ENCODE results near the gene FOXK2.

The FOXK2 gene

DNA sequence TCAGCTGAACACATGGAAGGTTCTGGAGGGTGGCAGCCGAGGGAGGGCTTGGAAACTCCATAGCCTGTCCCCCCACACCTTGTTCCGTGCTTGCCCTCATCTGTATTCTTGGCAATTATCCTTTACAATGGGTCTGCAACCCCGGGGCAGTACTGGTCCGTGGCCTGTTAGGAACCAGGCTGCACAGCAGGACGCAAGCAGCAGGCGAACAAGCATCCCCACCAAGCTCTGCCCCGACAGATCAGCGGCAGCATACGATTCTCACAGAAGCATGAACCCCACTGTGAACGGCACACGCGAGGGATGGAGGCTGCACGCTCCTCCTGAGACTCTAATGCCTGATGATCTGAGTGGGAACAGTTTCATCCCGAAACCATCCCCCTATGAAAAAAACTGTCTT is 122.5 kb downstream of the FOXK2 start:
- DNase-seq (ENCODE audit: low read depth): no peak

- no peak for DNase-seq (ENCODE audit: low read depth)
These were observed 124.6 kb downstream of the FOXK2 start for GRCh38 chr17:82644148-82644547.

DNA sequence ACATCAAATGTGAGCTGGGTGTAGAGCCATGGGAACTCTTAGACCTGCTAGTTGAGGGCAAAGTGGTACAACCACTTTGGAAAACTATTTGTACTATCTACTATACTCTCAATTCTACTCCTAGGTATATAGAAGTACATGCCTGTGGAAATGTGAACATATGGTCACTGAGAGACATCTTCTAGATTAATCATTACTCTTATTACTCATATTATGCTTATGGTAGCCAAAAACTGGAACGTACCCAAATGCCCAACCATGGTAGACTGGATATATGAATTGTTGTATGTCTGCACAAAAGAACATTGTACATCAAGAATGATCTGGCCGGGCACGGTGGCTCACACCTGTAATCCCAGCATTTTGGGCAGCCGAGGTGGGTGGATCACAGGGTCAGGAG is 126.0 kb downstream of the FOXK2 start:
- DNase-seq (ENCODE audit: low read depth): no peak

GRCh38 chr17:82647593-82648164 is 128.1 kb downstream of the FOXK2 start:
- peak; percentile 36 for DNase-seq (ENCODE audit: low read depth)

DNA sequence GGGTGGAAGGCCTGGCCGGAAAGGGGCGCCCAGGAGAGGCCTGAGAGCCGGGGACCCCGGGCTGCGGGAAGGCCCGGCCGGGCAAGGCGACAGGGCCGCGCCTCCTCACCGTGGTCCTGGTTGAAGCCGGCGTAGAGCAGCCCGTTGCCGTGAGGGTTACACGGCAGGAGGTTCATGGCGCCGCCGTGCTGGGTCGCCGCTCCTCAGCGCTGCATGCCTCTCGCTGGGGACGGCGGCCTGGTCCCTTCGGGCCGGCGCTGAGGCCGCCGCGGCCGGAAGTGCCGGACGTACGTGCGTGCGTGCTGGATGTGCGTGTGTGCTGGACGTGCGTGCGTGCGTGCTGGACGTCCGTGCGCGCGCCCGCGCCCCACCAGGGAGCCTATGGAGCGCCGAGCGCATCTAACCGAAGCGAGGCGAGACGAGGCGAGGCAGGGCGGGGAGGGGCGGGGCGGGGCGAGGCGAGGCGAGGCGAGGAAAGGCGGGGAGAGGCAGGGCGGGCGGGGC is 128.7 kb downstream of the FOXK2 start, which contains the start of gene WDR45B:
Gene WDR45B, minus strand, starts transcription at position 280 of the 504 bp plus-strand sequence. Its CDS starts 104 bp downstream, at position 176.
- DNase-seq (ENCODE audit: low read depth): peak; percentile 76

- no peak for DNase-seq (ENCODE audit: low read depth)
These were observed 129.3 kb downstream of the FOXK2 start for GRCh38 chr17:82648742-82649331.

DNA sequence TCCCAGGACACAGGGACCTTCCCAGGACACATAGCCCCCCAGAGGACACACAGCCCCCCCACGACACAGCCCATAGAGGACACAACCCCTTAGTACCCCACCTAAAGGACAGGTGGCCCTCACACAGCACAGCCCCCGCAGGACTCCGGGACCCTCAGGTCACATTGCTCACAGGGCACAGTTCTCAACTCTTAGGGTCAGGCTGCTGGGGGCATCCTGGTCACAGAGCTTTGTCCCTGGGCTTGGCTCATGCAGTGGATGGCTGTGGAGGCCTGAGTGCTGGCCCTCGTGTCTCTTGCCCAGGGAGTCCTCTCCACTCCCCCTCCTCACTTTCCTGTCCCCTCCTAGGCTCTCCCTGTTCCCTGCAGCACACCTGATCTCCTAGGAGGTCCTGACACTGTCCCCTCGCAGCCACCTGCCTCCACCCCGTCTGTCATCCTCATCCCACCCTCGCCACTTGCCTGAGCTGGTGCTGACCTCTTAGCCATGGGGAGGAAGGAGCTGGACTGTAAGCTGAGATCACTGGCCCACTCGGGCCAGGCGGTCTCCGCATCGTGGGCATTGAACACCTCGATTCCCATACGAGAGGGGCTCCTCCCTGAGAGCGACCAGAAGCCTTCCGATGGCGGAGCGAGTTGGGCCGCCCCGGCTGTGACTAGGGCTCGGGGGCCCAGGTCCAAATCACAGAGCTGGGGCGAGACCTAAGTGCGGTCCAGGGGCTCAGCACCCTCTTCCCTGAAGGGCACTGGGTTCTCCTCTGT is 130.1 kb downstream of the FOXK2 start:
- no peak for DNase-seq (ENCODE audit: low read depth)

GRCh38 chr17:82650723-82651122 is 131.2 kb downstream of the FOXK2 start:
- DNase-seq (ENCODE audit: low read depth): no peak

DNA sequence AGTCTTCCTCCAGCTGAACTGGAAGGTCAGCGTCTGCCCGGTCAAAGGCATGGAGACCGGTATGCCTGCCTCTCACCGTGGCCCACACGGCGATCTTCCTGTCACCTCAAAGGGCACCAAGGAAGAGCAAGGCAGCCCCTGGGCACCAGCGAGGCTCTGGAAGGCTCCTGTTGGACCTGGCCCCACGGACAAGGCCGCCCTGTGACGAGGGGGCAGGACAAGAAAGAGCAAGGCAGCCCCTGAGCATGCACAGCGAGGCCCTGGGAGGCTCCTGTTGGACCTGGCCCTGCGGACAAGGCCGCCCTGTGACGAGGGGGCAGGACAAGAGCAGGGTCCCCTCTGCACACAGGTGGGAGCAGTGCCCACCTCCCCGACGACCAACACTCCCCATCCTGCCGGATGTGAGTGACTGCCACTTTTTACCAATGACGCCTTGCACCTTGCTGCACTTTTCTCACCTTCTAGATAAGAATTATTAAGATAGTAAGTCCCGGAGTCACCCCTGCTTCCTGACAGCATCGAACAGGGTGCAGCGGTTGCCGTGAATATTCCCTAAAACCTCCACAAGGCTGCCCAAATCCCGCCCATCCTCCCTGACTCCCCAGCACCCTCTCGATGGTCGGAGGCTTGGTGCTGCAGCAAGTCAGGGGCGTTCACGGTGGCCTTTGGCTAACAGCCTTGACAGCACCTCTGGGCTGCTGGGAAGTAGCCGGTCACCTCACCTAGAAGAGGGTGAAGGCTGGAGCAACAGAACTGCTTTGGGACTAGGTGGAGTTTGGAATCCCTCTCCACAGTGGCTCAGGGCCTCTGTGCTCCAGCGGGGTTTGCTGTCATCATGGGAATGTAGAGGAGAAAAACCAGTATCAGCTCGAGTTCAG is 134.4 kb downstream of the FOXK2 start:
- DNase-seq (ENCODE audit: low read depth): no peak

All from activated T-cell treated with anti-CD3 and anti-CD28 coated beads for 1 hour (primary cell).